Germinal center (tissue), 1 donor: ENCODE measurements around the gene VPS37C.

Experiments
- DNase-seq: peaks from one replicate; pipeline ENCODE4 v3.0.0; 2012; ENCODE audit warnings: mixed read lengths, low spot score

The VPS37C gene

DNA sequence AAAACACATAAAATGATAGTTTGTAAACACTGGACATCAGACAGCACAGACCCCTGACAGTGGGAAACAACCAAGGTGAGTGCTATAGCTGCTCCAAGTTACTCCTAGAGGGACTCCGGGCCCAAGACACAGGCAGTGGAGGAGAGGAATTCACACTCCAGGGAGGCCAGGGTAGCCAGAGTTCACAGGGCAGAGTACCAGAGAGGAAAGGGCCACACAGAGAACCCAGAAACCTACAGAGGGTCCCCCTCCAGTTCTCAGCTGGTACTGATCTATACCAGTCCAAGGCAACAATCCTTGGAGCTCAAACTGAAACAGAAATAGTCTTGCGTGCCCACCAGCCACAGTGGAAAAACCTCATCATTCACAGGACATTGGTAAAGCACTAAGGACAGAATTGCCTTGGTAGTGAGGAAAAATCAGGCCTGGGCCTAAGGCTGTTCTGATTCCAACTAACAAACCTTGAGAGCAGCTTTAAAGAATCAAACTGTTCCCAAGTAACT is 7.6 kb downstream of the VPS37C start:
- no peak for DNase-seq

DNA sequence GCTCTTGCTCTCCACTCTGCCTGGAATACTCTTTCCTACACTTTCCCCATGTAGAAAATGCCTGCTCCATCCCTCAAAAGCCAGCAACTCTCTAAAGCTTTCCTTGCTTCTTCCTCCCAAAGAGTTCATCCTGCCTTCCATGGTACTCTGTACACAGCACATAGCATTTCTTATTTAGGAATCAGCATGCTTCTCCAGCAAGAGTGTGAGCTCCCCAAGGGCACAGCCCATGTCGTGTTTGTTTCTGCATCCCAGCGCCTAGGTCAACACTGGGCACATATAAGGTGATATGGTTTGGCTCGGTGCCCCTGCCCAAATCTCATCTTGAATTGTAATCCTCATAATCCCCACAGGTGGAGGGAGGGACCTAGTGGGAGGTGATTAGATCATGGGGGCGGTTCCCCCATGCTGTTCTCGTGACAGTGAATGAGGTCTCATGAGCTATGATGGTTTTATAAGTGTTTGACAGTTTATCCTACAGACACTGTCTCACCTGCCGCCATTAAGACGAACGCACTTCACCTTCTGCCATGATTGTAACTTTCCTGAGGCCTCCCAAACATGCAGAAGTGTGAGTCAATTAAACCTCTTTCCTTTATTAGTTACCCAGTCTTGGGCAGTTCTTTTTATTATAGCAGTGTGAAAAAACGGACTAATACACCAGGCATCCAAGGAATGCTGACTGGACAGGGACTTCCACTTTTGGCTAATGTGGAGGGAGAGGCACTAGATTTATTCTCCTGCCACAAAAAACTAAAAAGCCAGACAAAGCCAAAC is 8.2 kb downstream of the VPS37C start:
- DNase-seq = no peak

DNA sequence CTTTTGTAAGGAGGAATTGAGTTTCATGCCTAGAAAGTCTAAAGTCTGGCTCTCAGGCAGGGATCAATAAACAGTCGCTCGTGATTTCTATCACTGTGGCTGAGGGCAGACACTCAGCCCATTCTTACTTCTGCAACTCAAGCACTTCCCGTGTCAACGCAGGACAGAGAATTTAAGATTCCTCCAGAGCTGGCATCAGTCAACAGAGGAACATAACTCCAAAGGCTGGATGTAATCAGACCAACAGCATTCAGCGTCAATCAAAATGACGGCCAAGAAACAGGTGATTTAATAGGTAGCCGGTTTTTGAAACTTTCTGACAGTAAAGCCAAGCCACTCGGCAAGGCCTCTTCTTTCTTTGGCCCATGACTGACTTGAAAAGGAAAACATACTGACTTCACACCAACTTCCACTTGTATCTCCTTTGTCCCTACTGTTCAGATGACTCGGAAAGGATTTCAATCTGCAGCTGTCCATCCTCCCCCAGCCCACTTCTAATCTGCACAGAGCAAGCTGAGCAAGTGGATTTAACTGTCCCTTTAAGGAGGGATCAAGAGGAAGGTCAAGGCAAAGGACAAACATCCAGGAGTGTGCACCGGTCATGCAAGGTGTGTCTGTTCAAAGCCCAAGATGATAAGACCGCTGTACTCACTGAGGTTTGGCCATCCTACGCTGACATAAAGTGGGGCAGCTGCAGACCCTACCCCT is 9.5 kb downstream of the VPS37C start:
- DNase-seq = no peak

DNA sequence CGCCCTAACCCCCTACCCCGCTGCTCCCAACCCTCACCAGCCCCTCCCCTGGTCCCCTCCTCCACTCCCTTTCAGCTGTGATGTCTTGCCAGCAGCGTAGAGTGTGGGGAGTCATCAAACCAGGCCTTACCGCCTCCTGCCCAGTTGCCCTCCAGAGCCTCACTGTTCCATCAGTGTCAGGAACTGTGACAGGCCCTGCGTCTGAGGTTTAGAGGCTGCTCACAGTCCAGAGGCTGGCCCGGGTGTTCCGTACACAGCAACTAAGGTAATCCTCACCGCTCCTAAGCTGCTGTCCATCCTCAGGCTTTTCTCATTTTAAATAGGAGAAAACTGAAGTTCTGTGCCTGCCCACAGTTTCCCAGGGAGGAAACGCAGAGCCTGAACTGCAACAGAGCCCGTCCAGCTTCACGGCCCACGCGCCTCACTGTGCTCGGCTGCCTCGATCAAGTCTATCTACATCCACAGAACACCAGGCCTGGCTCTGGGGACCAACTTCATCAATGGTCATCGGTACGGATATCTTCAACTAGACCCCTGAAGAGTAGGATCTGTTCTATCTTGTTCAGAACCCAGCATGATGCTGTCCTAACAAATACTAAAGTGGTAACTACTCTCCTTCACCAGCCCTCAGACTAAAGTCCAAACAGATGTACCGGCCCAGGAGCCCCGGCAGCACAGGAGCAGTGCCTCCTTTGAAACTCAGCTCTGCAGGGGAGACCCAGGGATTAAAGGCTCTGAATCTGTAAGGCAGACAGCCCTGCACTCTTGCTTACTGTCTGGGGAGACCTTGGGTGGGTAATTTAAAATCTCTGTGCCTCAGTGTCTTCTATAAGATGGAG is 10.3 kb downstream of the VPS37C start:
- no peak for DNase-seq

DNA sequence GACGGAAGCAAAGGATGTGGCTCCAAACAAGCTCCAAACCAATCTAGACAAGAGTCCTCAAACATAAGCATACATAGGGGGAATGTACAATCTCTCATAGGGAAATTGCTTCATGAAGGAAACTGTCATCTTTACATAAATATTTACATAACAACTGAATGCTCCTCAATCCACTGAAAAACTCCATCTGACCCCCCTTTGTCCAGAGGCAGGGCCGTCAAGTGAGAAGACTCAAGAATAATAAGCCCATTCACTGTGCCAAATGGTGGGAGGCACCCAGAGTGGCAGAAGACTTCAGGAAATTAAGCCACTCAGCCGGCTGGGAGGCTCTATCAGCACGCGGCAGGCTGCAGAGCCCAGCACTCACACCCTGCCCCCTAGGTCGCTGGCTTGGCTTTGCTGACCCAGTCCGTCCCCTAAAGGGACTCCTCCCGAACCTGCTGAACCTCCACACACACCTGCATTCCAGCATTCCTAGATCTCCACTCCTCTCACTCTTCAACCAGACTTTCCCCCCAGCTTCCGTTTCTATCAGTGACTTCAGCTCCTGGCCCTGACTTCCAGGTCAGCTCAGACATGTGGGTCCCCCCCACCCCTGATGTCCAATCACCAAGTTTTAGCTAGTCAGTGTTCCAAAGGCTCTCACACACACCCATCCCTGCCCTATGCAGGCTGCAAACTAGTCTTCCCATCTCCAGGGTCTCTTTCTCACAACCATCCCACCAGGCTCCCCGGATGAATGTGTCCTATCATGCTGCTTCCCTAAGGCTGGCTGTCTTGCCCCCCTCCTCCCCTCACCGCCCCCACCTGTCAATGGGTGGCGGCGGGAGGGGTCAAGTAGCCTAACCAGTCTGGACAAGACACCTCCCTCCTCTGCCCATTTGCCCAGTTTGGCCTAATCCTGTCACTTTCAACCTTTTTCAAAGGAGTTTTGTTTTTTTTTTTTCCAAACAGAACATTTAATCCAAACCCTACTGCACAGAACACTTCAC is 11.3 kb downstream of the VPS37C start:
- DNase-seq = no peak

DNA sequence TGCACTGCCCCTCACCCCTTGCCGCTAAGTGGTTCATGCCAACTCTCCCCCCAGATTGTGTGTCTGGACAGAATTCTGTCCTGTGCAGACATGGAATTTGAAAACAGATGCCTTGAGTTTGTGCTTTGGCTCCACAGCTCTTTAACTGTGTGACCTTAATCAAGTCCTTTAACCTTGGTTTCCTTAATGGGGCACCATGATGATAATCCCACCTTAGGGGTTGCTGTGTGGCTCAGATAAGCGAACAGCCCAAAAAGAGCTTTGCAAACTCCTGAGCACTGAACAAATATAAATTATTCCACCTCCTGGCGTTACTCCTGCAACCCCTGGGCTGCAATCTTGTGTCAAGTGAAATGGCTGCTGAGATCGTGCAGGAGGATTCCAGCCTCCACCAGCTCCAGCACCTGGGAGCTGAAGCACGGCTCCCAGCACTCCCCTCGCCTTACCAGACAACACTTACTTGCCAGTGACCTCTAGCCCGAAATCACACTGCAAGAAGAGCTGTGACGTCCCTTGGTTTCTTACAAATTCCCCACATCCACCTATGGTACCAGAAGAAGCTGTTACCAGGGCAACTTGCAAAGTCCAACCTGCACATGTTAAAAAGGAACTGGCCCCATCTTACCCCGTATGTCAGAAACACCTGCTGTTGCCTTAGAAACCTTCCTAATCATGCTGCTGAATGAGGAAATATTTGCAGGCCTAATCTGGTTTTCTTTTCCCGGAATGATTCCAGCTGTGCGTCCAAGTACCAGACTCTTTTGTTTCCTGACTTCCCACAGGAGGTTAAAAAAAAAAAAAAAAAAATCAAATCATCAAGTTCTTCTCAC is 13.2 kb downstream of the VPS37C start:
- no peak for DNase-seq

DNA sequence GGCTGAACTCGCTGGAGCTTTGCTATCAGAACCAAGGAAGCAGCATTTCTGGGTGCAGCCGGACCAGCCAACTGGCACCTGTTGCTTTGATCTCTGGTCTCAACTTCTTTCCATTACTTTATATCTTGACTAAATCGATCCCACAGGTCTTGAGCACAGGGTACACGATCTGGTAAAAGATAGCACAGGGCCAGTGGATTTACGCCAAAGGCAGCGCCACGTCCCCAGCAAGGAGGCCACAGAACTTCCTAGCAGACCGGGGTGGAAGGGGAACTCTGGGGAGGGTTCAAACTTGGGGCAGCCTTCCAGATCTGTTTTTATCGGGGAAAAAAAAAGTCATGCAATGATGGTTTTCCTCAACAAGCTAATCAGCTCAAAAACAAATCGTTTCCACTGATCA is 14.0 kb downstream of the VPS37C start:
- no peak for DNase-seq

DNA sequence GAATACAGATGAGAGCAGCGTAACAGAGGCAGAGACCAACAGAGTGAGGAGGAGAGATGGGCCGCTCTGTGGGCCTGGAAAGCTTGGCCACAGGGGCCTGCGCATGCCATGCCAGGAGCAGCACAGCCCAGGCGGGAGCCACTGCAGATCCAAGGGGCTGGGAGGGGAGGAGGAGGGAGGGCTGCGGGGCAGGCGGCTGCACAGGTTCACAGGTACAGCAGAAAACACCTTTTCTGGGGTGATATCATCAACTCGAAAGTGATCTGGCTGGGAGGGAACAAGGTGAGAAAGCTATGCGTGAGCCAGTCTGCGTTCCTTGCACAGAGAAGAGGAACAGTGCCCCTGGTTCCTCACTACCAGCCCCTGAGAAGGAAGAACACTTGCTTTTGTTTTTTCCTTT is 14.8 kb downstream of the VPS37C start:
- DNase-seq = no peak

DNA sequence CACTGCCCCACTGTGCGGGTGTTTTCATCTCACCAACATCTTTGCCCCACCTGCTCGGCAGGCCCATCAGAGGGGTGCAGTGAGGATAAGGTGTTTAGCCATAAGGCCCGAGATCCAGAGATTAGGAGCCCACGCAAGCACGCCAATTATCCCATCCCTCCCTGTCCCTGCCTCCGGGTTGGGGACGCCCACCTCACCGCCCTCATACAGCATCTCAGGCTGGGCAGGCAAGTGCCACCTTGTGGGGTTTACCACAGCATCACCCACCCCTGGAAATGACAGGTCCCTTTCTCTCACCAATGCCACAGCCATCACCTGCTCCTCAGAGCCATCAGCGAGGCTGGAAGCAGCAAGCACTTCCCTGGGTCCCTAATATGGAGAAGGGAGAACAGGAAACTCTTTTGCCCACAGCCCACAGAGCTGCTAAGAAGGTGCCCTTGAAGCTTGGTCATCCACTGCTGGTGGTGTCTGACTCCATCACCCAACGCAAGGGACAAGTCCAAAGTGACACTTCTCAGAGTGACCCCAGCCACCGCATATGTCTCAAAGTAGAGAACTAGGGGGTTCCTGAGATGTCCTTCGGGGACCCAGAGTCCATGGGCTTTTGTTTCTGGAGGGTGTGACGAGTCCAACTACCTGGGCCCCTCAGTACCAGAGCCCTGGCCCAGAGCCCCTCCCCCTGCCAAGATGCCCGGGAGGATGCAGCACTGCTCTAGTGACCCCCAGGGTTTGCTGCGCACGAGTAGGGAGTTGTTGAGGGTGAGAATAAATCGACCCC is 15.8 kb downstream of the VPS37C start:
- DNase-seq = no peak

DNA sequence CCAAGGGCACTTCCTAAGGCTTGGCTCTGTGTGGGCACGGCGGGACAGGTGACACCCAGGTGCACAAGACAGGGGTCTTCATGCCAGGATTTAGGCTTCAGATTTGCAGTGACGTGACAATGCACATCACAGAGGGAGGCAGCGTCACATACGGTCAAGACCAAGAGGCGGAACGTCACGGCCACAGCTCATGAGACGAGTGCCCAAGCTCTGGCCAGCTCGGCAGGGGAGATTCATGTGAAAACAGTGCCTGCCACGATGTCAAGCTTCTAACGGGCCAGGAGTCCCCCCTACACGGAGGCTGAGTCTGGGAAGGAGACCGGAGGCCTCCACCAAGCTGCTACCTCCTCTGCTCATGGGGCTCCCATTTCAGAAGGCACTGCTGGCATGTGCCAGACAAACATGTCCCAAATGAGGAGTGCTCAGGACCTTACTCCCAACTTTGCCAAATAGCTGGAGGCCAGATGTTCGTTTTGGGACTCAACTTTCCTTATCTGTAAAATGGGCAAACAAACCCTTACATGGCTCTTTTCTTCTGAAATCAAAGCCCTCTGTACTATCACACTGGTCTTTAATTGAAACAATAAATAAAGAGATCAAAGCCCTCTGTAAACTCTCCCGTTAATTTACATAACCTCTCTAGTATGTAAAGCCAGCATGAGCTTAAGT is 16.6 kb downstream of the VPS37C start:
- no peak for DNase-seq

DNA sequence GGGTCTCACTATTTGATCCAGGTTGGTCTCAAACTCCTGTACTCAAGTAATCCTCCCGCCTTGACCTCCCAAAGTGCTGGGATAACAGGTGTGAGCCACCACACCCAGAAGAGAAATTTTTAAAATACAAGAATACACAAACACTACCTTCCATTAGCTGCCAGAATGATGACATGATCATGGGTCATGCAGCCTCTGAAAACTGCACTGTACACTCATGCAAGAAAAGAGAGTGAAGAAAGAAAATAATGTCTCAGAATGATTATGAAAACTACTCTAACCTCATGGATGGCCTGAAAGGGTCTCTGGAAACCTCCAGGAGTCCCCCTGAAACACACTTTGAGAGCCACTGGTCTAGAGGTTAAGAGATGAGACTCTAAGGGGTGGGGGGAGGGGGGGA is 18.8 kb downstream of the VPS37C start:
- DNase-seq = no peak

DNA sequence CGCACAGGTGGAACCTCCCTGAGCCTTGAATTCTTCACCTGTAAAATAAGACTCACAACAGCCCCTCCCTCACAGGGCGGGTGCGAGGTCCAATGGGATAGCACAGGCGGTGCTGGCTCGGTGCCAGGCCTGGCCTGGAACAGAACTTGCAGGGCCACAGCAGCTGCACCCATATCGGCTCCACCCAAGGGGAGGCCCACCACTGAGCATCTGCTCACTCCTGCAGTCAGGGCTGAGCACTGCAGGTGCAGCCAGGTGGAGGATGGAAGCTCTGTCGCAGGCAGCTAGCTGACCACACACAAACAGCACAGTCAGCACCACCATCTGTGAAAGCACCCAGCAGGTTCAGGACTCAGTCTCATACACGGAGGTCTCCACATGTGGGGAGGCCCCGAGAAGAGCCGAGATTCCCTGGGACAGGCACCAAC is 19.6 kb downstream of the VPS37C start:
- no peak for DNase-seq

DNA sequence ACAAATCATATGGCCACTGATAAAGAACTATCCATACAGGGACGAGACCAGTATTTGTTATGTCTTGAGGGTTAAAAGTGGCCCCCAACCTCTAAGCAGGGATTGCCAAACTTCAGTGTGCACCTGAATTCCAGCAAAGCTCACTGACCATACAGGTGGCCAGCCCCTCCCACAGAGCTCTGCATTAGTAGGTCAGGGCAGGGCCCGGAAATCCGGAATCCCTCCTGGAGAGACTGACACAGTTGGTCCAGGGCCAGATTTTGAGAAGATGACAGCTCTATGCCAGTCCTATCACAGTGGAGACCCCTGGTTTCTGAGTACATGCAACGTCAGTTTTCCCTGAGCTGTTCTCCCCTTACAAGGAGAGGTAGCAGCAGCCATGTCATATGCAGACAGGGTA is 20.8 kb downstream of the VPS37C start:
- DNase-seq = no peak

DNA sequence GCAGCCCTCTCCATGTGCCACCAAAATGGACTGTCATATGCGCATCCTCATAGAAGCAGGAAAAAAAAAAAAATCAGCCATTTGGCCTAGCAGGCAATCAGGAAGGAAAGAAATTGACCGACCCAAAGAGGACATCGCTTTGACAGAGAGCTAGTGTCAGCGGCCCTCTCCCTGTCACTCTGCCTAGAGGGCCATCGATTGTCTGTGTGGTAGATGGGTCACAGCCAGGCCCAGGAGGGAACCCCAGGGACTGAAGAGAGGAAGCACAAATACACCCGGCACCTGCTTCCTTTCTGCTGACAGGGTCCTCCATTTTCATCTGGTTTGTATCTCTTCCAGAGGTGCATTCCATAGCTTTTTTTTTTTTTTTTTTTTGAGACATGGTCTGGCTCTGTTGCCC is 21.8 kb downstream of the VPS37C start:
- no peak for DNase-seq

DNA sequence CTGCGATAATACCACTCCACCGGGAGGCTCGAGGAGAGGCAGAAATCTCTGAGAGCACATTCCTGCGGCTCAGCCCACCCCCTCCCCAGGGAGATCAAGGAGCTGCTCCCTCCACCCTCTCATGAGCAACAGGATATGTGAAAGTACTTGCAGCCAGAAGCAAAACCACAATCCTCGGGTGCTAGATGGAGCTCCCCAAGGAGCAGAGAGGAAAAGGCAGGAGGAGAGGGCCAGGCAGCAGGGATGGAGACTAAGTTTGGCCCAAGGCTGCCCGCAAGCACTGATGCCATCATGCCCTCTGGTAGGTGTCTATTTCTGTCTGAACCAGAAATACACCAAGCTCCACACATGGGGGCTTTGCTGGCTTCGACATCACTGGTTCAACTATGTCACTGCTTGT is 22.3 kb downstream of the VPS37C start:
- DNase-seq = no peak

DNA sequence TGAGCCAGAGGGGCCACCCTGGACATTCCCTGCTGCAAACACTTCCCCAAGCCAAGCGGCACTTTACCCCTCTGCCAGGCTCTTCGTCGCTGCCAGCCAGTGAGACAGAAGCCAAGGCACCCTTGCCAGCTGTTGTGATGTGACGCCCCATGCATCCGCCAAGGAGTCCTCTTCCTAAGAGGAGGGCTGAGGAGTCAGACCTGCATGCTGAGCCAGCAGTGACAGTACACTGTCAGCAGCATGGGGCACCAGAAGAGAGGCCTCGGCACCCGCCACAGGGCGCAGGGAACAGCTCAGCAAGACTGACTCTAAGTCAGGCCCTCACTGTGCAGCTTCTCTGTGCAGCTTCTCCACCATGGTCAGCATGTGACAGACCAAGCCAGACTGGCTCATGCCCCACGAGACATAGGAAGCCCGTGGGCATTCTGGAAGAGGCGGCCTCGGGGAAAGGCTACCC is 26.4 kb downstream of the VPS37C start:
- no peak for DNase-seq

DNA sequence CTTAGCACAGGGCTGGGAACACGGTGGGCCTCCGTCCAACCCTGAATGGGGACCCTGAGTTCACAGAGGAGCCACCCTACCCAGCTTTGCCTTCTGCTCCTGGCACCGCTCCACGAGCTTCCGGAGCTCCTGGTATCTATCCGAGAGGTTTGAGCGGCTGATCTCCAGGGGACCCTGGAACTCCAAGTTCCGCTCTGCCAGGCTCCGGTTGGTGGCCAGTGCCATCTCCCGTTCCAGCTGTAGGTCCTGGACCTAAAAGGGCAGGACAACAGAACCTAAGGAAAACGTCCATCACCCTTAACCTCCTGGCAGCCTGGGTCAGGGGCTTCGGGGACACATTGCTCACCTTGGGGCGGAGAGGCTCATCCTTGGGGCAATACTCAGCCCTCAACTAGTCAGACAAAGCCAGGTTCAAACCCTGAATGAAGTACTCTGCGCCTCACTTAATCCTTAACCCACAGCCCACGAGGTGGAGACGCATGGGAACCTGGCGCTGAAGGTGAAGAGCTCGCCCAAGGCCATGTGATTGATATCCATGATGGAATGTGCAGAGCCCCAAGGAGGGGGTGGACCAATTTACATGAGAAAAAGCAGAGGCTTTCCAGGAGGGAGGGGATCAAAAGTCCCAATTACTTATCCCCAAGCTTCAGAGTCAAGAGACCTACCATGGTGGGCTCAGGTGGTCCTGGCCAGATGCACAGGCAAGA is 27.1 kb downstream of the VPS37C start:
- DNase-seq = no peak

DNA sequence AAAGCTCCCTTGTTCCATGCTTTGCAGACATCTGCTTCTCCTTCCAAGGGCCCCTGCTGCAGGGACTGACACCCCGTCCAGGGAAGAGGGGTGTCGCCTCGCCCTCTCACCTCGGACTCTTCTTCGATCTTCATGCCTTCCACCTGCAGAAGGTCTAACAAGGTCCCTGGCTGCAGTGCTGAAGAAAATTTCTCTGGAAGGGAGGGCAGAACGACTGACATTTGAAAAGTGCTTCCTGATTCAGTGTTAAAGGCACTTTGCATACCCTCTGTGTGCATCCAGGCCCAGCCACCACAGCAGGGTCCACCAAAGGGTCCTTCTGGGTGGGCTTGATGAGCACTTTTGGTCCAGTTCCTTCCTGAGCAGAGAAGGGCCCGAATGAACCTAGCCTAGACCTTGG is 28.1 kb downstream of the VPS37C start:
- DNase-seq = no peak
